ENCODE measurements around the gene CLPTM1L. TPM values are rescaled to one million over a fixed set of nuclear protein-coding genes. Genes with fewer than 3 reads are reported as not detected.
"Not testable (repeated sequence)": the region's sequence is repeated elsewhere in the genome, so short reads cannot be mapped to it uniquely, and the experiment has no call there.

CLPTM1L gene
- total RNA-seq, 2 donors from 2014 or later = 68.0 to 89.4 TPM

GRCh38 chr5:1345876-1346626 is 1.2 kb upstream of the CLPTM1L start:
- H3K27me3 Mint-ChIP-seq (ENCODE audit: insufficient read depth) = no peaks in the 10 kb centered on the region
- WGBS, 2 experiments (ENCODE audit: insufficient coverage in 1 of 2, insufficient read length in 1 of 2) = 90 to 91% methylated on average over 23 to 27 of the region's 27 CpGs
- H3K36me3 ChIP-seq (ENCODE audit: control insufficient read depth, insufficient read depth, low read length) = peaks cover 24% of the 10 kb centered on the region
- TF ChIP-seq, protein P1, sequence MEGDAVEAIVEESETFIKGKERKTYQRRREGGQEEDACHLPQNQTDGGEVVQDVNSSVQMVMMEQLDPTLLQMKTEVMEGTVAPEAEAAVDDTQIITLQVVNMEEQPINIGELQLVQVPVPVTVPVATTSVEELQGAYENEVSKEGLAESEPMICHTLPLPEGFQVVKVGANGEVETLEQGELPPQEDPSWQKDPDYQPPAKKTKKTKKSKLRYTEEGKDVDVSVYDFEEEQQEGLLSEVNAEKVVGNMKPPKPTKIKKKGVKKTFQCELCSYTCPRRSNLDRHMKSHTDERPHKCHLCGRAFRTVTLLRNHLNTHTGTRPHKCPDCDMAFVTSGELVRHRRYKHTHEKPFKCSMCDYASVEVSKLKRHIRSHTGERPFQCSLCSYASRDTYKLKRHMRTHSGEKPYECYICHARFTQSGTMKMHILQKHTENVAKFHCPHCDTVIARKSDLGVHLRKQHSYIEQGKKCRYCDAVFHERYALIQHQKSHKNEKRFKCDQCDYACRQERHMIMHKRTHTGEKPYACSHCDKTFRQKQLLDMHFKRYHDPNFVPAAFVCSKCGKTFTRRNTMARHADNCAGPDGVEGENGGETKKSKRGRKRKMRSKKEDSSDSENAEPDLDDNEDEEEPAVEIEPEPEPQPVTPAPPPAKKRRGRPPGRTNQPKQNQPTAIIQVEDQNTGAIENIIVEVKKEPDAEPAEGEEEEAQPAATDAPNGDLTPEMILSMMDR (conservative IDR thresholded peaks at IDR 0.05) = no peak
- peak overlapping the region; percentile 80 for H3K4me3 Mint-ChIP-seq
- H3K27ac Mint-ChIP-seq = peak overlapping the region; percentile 61
- no peaks in the 10 kb centered on the region for H3K9me3 Mint-ChIP-seq
- no peak overlapping the region for H3K27ac ChIP-seq (ENCODE audit: low read depth, low read length)
- H3K36me3 Mint-ChIP-seq (ENCODE audit: low read depth) = peaks cover 24% of the 10 kb centered on the region
- H3K27me3 ChIP-seq (ENCODE audit: control insufficient read depth, insufficient read depth, low read length, poor library complexity, severe bottlenecking) = no peaks in the 10 kb centered on the region
- peak overlapping the region; percentile 94 for H3K9ac ChIP-seq (ENCODE audit: extremely low read depth, low read length, poor library complexity, severe bottlenecking)
- DNase-seq = no peak
- H3K9me3 ChIP-seq (ENCODE audit: control insufficient read depth, low read length) = no peaks in the 10 kb centered on the region
- H3K4me3 ChIP-seq (ENCODE audit: low read length) = peak overlapping the region; percentile 94
- peaks cover 13% of the 10 kb centered on the region for H3K4me1 Mint-ChIP-seq
- peaks cover 7% of the 10 kb centered on the region for H3K4me1 ChIP-seq (ENCODE audit: control insufficient read depth, insufficient read depth, low read length)

DNA sequence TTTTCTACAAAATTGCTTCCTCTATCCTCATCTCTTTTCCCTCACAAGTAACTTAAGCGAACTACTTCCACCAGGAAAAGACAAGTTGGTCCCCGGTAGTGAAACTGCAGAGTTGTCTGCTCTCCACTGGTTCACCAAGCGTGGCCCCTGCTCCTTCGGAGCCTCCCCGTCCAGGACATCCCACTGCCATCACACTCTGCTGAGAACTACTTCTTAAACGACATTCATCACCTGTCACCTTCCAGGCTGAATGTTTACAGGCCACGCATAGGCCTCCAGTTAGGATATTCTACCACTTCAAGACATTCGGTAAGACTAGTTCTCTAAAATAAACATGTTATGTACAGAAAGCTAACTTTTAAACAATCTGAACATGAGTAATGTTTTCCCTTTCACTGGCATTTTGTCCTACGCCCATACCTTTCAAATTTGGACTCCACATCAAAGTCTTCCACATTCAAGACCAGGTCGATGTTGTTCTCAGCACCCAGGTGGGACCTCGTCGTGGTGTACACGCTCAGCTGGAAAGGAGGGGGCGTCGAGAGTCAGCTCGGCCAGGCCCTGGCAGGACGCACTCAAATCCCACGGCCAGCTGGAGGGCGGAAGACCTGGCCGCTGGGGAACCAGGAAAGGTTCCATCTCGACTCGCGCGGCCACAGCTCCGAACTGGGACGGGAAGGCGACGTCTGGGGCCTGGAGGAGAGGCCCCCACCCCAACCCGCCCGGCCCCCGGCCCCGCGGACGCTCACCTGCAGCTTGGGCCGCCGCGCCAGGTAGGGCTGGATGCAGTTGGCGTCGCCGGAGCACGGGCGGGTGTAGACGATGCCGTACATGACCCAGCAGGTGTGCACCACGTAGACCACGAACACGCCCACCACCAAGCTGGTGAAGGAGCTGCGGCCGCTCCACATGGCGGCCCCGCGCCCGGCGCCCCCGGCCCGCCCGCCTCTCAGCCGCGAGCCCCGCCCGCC is 683 bp downstream of the CLPTM1L start:
- WGBS, 2 experiments (ENCODE audit: insufficient coverage in 1 of 2, insufficient read length in 1 of 2) = 11 to 18% methylated on average over 38 to 61 of the region's 61 CpGs
- Mint-ChIP-seq H3K27ac (peak overlapping the region; percentile 86), H3K4me3 (peak overlapping the region; percentile 80), H3K9me3 (no peaks in the 10 kb centered on the region), H3K36me3 (ENCODE audit: low read depth) (peaks cover 36% of the 10 kb centered on the region), H3K4me1 (peaks cover 13% of the 10 kb centered on the region), H3K27me3 (ENCODE audit: insufficient read depth) (no peaks in the 10 kb centered on the region)
- Histone ChIP-seq H3K36me3 (ENCODE audit: control insufficient read depth, insufficient read depth, low read length) (peaks cover 33% of the 10 kb centered on the region), H3K9me3 (ENCODE audit: control insufficient read depth, low read length) (no peaks in the 10 kb centered on the region), H3K4me1 (ENCODE audit: control insufficient read depth, insufficient read depth, low read length) (peaks cover 7% of the 10 kb centered on the region), H3K4me3 (ENCODE audit: low read length) (peak overlapping the region; percentile 94), H3K9ac (ENCODE audit: extremely low read depth, low read length, poor library complexity, severe bottlenecking) (peak overlapping the region; percentile 59), H3K27ac (ENCODE audit: low read depth, low read length) (no peak overlapping the region), H3K27me3 (ENCODE audit: control insufficient read depth, insufficient read depth, low read length, poor library complexity, severe bottlenecking) (no peaks in the 10 kb centered on the region)
- DNase-seq = no peak
- TF ChIP-seq, protein P1 (conservative IDR thresholded peaks at IDR 0.05) = no peak

DNA sequence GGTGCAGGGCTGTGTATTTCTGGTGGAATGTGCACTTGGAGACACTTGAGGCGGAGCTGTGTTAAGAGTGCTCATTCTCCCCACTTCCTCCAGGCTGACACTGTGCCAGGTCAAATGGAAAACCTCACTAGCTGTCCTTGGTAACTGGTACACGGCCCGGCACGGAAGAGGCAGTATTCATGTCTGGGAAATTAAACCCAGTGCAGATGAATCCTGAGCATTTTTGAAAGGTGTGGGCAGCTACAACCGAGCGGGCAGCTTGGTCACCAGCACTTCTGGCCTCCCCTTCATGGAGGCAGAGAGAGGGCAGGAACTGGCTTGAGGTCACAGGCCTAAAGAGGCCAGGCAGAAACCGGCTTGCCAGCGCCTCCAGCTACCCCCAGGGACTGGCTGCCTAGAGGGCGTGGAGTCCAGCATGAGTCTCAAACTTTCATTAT is 1.6 kb downstream of the CLPTM1L start:
- TF ChIP-seq, protein P1 (conservative IDR thresholded peaks at IDR 0.05) = no peak
- peak overlapping the region; percentile 94 for H3K4me3 ChIP-seq (ENCODE audit: low read length)
- peak overlapping the region; percentile 72 for H3K27ac Mint-ChIP-seq

DNA sequence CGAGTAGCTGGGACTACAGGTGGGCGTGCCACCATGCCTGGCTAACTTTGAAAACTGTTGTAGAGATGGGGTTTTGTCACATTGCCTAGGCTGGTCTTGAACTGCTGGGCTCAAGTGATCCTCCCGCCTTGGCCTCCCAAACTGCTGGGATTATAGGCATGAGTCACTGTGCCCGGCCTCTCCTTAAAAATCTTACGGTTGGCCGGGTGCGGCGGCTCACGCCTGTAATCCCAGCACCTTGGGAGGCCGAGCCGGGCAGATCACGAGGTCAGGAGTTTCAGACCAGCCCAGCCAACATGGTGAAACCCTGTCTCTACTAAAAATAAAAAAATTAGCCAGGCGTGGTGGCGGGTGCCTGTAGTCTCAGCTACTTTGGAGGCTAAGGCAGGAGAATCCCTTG is 2.2 kb downstream of the CLPTM1L start:
- 93 to 100% methylated on average over 11 to 14 of the region's 14 CpGs for WGBS, 2 experiments (ENCODE audit: insufficient coverage in 1 of 2, insufficient read length in 1 of 2)
- not testable (repeated sequence) for H3K4me1 ChIP-seq (ENCODE audit: control insufficient read depth, insufficient read depth, low read length); H3K27ac Mint-ChIP-seq; H3K27me3 Mint-ChIP-seq (ENCODE audit: insufficient read depth); H3K27me3 ChIP-seq (ENCODE audit: control insufficient read depth, insufficient read depth, low read length, poor library complexity, severe bottlenecking); H3K9me3 Mint-ChIP-seq; H3K4me3 ChIP-seq (ENCODE audit: low read length); DNase-seq; H3K27ac ChIP-seq (ENCODE audit: low read depth, low read length); H3K9me3 ChIP-seq (ENCODE audit: control insufficient read depth, low read length); H3K9ac ChIP-seq (ENCODE audit: extremely low read depth, low read length, poor library complexity, severe bottlenecking)
- peak overlapping the region; percentile 80 for H3K4me3 Mint-ChIP-seq
- peaks cover 42% of the 10 kb centered on the region for H3K36me3 ChIP-seq (ENCODE audit: control insufficient read depth, insufficient read depth, low read length)
- peaks cover 13% of the 10 kb centered on the region for H3K4me1 Mint-ChIP-seq
- peaks cover 40% of the 10 kb centered on the region for H3K36me3 Mint-ChIP-seq (ENCODE audit: low read depth)

More for the DNA sequence above, 1.6 kb downstream of the CLPTM1L start:
- Mint-ChIP-seq H3K4me3 (peak overlapping the region; percentile 80), H3K36me3 (ENCODE audit: low read depth) (peaks cover 36% of the 10 kb centered on the region), H3K27me3 (ENCODE audit: insufficient read depth) (no peaks in the 10 kb centered on the region), H3K4me1 (peaks cover 13% of the 10 kb centered on the region), H3K9me3 (no peaks in the 10 kb centered on the region)
- Histone ChIP-seq H3K9me3 (ENCODE audit: control insufficient read depth, low read length) (no peaks in the 10 kb centered on the region), H3K4me1 (ENCODE audit: control insufficient read depth, insufficient read depth, low read length) (peaks cover 7% of the 10 kb centered on the region), H3K27ac (ENCODE audit: low read depth, low read length) (no peak overlapping the region), H3K9ac (ENCODE audit: extremely low read depth, low read length, poor library complexity, severe bottlenecking) (peak overlapping the region; percentile 59), H3K27me3 (ENCODE audit: control insufficient read depth, insufficient read depth, low read length, poor library complexity, severe bottlenecking) (no peaks in the 10 kb centered on the region), H3K36me3 (ENCODE audit: control insufficient read depth, insufficient read depth, low read length) (peaks cover 35% of the 10 kb centered on the region)
- no peak for DNase-seq
- 95 to 97% methylated on average over 9 of the region's 9 CpGs for WGBS, 2 experiments (ENCODE audit: insufficient coverage in 1 of 2, insufficient read length in 1 of 2)

Data from endodermal cell (in vitro differentiated cells).